Measurements from ENCODE around the gene TRPM8. TPM values are rescaled to one million over a fixed set of nuclear protein-coding genes. Genes with fewer than 3 reads are reported as not detected.

TRPM8 gene
- total RNA-seq, 2 donors from 2014 or later = not detected

DNA sequence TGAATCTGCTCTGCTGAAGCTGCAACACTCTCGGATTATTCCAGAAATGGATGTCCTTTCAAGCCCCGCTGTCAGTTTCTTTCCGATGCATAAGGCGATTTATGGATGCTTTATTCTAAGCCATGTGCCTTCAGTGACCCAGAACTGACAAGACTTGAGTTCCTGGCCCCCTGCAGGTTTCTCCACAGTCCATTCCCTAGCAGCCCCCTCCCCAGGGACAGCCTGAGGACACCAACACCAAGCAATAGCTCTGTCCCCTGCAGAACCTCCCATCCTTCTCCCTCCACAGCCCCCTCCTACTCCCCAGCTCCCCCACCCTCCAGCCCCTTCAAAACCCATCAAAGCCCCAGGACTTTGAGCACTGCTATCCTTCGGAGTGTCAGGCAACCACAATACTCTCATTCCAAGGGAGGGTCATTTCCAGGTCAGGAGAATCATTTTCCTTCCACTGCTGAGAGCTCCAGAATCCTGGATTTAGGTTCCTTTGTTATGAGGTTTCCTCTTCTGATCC lies 108.8 kb downstream of the TRPM8 start:
- ATAC-seq (no peak), DNase-seq (no peak)
- intact Hi-C loops (cut with DNase I, micrococcal nuclease) = no loop called here

DNA sequence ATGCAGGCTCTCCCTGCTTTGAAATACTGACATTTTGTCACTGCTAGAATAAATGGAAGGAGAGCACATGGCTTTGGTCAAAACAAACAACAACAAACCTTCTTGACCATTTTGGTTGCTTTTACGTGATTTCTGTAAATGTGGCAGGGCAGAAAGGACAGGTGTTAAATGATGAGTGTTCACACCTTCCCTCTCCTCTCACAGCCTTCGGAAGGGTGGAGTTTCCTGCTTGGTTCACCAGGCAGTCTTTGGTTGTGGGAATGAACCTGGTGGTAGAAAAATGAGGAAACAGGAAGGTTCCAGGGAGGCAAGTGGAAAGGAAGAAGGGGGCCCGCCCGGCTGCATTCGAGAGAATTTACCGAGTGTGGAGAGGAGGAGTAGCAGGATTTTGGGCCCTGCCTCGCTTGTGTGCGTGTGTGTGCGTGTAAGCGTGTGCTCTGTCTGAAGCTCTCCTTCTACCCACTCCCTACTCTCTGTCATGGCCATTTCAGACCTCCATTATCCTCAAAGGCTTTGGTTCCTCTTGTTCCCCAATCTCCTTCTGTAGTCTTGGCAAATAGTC lies 109.6 kb downstream of the TRPM8 start:
- DNase-seq (no peak), ATAC-seq (no peak)
- intact Hi-C loops (cut with DNase I, micrococcal nuclease) = no loop called here

DNA sequence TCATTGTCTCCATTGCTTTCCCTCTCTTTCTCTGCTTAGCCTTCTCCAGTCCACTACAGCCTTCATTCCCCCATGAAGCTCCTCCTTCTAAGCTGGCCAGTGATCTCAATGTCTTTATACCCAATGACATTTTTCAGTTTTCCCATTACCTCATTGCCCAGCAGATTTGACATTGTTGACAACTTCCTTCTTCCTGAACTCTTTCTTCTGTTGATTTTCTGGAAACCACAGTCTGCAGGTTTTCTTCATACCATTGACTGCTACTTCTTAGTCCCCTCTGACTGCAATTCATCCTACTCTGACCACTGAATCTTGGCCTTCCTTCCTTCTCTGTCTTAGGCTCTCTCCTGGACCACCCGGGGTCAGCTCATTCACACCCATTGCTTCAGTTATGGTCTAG lies 110.5 kb downstream of the TRPM8 start:
- intact Hi-C loops (cut with DNase I, micrococcal nuclease) = no loop called here
- DNase-seq (no peak), ATAC-seq (no peak)

DNA sequence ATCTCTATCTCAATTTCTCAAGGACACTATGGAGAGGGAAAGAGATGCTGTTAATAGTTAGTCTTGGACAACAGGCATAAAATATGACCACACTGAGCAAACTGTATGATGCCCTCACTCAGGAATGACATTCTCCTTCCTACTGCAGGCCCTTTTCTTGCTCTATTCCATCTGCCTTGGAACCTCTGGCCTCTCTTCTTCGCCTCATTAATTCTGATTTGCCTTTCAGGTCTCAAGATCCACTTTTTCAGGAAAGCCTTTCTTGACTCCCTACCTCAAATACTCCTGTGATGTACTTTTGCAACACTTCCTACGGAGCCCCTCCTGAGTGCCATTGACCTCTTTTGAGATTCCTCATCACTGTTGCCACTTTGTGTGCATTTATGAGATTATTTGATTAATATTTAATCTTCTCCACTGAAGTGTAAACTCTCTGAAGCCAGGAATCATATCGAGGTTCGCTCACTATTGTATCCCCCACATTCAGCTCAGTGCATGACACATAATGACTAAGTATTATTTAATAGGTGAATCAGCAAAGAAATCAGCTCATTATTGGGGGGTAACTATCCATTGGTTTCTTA lies 112.1 kb downstream of the TRPM8 start:
- no peak for DNase-seq
- intact Hi-C loops (cut with DNase I, micrococcal nuclease) = no loop called here
- no peak for ATAC-seq

DNA sequence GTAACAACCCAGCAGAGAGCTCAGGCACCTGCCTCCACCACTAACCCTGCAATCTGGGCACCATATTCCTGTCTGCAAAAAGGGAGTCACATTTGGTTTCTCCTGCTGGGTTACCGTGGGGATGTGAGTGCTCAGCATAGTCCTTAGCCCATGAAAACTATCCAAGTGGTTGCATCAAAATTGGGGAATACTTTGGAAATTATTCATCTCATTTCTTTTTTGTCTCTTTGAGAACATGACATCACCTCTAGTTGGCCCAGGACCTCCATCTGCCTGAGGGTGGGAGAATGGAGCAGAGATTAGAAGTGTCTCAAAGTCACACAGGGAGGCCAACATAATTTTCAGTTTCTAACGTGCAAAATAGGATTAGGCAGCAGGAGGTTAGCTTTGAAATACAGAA lies 114.0 kb downstream of the TRPM8 start:
- intact Hi-C loops (cut with DNase I, micrococcal nuclease) = no loop called here
- ATAC-seq = no peak
- no peak for DNase-seq

DNA sequence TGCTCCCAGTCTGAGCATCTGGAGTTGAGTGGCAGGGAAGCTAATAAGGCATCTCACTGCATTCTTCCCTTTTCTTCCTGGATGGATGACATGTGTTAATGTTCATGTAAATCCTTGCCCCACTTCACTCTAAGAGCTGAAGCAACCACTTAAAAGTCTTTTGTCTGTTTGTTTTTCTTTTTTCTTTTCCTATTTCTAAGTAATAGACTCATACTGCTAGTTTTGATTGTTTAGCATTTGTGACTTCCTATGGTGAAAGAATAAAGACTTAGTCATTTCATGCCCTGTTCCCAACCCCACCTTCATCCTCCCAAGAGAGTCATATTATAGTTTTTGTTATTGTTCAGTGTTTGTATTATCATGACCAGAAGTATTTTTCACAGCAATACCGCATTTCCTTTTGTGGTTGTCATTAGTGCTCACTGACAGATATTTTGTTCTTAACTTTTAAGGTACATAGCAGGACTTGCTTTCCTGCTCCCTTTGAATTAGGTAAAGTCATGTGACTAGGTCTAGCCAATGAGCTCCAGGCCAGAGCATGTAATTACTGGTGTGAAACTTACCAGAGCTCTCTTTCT lies 115.2 kb downstream of the TRPM8 start:
- intact Hi-C loops (cut with DNase I, micrococcal nuclease) = no loop called here
- DNase-seq = no peak
- no peak for ATAC-seq

DNA sequence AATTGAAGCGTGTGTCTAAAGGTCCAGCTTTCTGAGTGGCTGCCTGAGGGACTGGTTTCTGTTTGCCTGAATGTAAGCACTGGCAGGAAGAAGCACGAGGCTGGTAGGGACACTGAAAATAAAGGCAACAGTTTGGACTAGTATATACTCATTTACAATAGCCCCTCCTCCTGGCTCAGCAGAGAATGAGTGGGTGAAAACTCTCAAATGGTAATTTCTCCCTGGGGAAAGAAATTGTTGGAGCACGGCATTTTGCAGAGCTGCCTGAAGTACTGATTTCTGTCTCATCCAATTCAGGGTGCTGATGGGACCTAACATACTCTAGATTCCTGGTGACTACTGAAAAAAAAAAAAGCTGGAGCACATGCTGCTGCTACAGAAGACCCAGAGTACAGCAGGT lies 116.0 kb downstream of the TRPM8 start:
- ATAC-seq (no peak), DNase-seq (no peak)
- intact Hi-C loops (cut with DNase I, micrococcal nuclease) = no loop called here

DNA sequence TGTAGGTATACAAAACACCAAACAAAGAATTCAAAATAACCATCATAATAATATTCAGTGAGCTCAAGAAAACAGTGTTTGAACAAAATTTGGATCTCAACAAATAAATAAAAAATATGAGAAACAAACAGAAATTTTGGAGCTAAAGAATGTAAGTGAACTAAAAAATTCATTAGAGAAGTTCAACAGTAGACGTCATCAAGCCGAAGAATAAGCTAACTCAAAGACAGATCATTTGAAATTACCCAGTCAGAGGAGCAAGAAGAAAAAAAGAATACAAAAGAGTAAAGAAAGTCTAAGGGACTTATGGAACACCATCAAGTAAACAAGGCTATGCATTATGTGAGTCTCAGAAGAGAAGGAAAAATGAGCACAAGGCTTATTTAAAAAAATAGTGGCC lies 116.7 kb downstream of the TRPM8 start:
- DNase-seq (no peak), ATAC-seq (no peak)
- intact Hi-C loops (cut with DNase I, micrococcal nuclease) = no loop called here

DNA sequence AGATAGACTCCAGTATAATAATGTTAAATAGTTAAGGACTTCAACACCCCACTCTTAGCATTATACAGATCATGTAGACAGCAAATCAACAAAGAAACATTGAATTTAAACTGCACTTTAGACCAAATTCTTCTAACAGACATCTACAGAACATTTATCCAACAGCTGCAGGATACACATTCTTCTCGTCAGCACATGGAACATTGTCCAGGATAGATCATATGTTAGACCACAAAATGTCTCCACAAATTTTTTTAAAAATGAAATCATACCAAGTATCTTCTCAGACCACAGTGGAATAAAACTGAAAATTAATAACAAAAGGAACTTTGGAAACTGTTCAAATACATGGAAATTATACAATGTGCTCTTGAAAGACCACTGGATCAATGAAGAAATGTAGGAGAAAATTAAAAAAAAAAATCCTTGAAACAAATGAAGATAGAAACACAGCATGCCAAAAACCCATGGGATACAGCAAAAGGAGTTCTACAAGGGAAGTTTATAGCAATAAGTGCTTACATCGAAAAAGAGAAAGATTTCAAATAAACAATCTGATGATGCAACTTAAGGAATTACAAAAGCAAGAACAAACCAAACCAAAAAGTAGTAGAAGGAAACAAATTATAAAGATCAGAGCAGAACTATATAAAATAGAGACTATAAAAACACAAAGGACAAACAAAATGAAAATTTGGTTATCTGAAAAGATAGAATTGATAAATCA lies 121.1 kb downstream of the TRPM8 start:
- DNase-seq (no peak), ATAC-seq (no peak)
- intact Hi-C loops (cut with DNase I, micrococcal nuclease) = no loop called here

DNA sequence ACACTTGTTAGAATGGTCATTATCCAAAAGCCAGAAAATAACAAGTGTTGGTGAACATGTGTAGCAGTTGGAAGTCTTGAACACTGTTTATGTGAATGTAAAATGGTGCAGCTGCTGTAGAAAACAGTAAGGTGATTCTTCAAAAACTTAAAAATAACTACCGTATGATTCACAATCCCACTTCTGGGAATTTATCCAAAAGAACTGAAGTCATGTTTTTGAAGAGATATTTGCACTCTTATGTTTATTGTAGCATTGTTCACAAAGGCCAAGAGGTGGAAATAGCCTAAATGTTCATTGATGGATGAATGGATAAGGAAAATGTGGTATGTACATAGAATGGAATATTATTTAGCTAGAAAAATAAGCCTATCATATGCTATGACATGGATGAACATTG lies 127.0 kb downstream of the TRPM8 start:
- intact Hi-C loops (cut with DNase I, micrococcal nuclease) = no loop called here
- ATAC-seq = no peak
- no peak for DNase-seq

DNA sequence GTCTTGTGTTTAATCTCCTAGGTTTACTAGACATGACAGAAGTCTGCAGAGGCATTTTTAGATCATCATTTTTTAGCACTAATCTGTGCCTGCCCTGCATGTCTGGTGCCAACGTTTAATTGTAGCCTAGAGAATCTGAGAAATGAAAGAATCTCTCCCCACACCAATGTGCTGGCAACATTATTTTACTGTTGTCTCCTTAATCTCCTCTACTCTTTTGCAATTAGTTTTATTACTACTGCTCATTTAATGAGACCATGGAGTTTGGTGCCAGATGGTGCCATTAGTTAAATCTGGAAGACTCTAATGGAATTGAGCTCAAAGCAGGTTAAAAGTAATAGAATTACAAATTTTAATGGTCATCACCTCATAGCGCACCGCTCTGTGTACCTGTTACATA lies 129.3 kb downstream of the TRPM8 start:
- ATAC-seq (no peak), DNase-seq (no peak)
- intact Hi-C loops (cut with DNase I, micrococcal nuclease) = no loop called here

DNA sequence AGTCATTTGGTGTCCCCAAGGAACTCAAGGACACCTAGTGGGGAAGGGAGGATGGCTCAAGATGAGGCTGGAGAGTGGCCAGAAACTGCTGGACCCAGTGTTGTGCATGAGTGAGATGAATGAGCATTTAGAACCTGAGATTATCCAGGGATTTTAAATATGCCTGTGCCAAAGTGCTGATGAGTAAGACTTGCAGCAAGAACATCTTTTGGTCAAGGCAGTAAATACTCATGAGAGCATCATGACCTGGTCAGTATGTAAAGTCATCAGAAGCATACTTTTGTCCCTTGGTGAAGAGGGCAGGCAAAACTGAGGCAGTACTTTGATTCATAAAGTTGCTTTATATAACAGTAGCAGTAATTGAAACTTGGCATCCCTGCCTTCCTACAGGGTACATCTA lies 130.2 kb downstream of the TRPM8 start:
- ATAC-seq = no peak
- intact Hi-C loops (cut with DNase I, micrococcal nuclease) = no loop called here
- no peak for DNase-seq

DNA sequence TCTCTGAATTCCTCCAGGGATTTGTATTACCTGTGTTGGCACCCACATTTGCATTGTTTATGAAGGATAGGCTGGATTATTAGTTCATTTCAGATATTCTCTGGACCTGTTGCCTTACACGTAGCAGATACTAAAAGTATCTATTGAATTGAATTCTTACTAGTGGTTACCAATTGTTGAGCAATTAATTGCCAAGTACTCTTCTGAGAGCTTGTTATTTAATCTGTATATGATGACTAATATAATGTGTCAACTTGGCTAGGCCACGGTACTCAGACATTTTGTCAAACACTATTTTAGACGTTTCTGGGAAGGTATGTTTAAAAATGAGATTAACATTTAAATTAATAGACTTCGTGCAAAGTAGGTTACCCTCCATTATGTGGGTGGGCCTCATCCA lies 130.9 kb downstream of the TRPM8 start:
- no peak for ATAC-seq
- intact Hi-C loops (cut with DNase I, micrococcal nuclease) = no loop called here
- no peak for DNase-seq

DNA sequence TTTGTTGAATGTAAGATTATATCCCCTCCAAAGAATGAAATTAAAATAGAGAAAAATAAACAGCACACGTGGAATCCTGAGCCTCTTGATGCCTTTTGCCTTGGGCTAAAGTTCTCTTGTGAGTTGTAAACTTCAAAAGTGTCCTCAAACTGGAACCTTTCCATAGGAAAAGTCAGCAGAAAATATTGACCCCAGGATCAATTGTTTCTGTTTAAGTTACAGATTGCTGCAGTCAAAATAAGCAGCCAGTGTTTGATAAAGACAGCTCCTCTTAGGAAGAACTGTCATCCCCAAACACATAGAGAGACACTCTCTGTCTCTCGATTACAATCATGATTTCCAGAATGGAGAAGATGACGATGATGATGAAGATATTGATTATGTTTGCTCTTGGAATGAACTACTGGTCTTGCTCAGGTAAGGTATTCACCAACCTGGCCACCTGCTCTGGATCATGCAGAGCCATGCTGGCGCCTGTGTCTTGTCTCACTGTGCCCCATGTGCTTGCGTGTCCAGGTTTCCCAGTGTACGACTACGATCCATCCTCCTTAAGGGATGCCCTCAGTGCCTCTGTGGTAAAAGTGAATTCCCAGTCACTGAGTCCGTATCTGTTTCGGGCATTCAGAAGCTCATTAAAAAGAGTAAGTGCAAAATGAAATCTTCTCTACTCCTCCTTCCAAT lies 133.4 kb downstream of the TRPM8 start, which contains the start of gene SPP2:
SPP2 (plus strand) TSS at position 248 of the 681 bp plus-strand sequence; CDS start at position 333, 85 bp downstream.
- ATAC-seq (no peak), DNase-seq (no peak)
- intact Hi-C loops (cut with DNase I, micrococcal nuclease) = no loop called here

DNA sequence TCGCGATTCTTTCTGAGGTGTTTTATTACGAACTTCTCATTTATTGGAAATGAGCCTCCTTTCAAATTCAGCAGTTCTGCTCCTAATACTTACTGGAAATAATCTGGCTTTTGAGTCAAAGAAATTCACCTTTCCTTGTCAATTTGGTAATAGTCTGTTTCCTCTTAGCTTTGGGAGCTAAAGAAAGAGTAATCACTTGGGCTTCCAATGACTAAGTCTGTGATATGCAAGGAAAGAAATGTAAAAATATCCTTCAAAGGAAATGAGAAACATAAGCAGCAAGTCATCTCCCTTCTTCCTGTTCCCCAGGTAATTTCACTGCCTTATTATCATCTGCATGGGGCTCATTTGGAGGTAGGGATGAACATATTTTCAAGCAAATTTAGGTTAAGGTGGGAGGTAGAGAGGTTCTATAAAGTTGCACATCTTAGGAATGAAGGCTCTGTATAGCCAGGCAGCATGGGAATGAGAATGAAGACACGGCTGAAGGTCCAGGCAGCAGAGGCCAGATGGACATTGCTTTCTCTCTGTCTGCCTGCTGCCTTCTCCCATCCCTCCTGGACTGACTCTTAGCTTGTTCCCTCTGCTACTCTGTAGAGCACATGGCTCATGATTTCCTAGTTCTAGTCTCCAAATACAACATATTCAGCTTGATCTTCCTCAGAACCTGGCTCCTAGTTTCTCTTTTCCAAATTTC lies 134.3 kb downstream of the TRPM8 start:
- intact Hi-C loops (cut with DNase I, micrococcal nuclease) = no loop called here
- ATAC-seq = no peak
- DNase-seq = no peak

DNA sequence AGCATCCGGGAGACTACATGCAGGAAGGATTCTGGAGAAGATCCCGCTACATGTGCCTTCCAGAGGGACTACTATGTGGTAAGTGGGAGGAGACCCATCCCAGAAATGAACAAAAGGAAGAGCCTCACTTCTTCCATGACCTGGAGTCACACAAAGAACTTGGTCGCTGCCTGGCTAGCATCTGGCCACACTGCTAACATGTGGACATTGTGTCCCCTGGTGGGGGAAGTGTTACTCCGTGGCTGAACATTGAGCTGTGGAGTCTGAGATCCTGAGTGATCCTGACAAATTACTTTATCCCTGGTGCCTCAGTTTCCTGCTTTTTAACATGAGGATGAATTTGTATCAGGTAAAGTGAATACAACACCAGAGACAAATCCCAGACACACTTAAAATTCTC lies 141.7 kb downstream of the TRPM8 start:
- no peak for DNase-seq
- intact Hi-C loops (cut with DNase I, micrococcal nuclease) = no loop called here
- no peak for ATAC-seq

DNA sequence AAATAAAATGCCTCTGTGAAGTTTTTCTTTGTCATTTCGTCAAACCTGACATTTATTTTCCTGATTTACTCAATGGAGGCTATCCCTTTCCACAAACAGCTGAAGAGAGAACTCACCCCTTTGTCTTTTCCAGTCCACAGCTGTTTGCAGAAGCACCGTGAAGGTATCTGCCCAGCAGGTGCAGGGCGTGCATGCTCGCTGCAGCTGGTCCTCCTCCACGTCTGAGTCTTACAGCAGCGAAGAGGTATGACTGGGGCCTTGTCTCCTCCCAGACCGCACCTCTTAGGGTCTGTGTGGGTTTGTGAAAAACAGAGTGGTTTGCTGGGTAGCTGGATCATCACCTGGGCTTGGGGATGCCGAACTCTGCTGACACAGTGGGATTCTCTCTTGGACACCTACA lies 143.1 kb downstream of the TRPM8 start:
- ATAC-seq (no peak), DNase-seq (no peak)
- intact Hi-C loops (cut with DNase I, micrococcal nuclease) = no loop called here

DNA sequence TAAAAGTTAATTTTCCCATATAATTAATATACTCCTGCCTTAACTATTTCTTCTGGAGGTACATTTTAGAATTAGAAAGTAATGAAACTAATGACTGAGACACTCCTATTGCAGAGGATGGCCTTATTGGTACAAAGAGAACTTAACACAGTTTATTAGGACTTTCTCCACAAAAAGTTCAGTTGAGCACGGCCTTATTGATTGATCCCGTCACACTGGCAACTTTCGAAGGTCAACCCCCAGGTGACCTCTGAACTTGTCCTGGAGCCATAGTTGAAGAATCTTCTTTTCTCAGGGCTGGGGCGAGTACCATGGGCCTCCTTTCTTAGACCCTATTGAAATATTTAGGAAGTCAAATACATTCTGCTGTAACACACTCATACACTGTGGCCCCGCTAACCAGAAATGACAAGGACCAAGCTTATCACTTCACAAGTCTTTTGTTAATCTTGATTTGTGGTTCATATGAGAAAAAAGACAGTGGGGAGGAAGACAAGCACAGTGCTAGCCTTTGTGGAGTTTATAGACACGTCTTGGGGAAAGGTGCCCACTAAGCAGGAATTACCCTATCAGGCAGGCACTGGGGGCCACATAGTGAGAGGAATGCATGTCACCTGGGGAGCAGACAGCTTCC lies 144.6 kb downstream of the TRPM8 start:
- no peak for DNase-seq
- intact Hi-C loops (cut with DNase I, micrococcal nuclease) = no loop called here
- ATAC-seq = no peak

DNA sequence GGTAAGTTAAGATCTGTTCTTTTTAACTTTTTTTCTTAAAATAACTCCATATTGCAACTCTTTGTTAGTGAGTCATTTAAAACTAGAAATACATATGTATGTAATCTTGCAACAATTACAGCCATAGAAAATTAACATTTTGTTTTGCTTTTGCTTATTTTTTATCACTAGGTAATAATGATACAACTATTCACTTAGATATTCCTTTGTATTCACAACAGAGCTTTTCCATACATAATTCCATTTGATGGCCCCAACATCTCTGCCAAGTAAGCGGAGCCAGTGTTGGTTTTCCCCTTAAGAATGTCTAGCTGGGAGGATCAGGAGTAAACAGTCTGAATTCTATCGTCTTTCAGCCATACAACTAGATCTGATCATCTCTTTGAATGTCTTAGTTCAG lies 149.4 kb downstream of the TRPM8 start:
- no peak for ATAC-seq

More for the DNA sequence above, 149.4 kb downstream of the TRPM8 start:
- intact Hi-C loops (cut with DNase I, micrococcal nuclease) = no loop called here
- DNase-seq = no peak

All from left colon (tissue), 2 donors.